H1 (cell line): Measurements from ENCODE around the gene TRA2A. TPM values are rescaled to one million over a fixed set of nuclear protein-coding genes. Genes with fewer than 3 reads are reported as not detected.

ENCODE experiments used
- CTCF ChIA-PET: fragments of 300-600 bp; sonication (Branson Sonifier 250); formaldehyde crosslinking; loops from one replicate; lab custom pipeline; 2021; ENCODE audit not compliant: partially characterized antibody; lab: Charles Lee
- POLR2A ChIA-PET: fragments of 300-600 bp; sonication (Branson Sonifier 250); formaldehyde crosslinking; loops from one replicate; lab custom pipeline; 2021; ENCODE audit warnings: inconsistent platforms; ENCODE audit not compliant: partially characterized antibody; lab: Charles Lee
- DNase-seq, 2 experiments: peaks; one replicate each; pipeline versions ENCODE4 v3.0.0 to v3.0.0-alpha.2; 2010 to 2022; ENCODE audit warnings: low spot score in 2 of 2, low read depth in 1 of 2, mixed read lengths in 1 of 2
- FAIRE-seq: peaks from 2 replicates; lab custom pipeline; 2011; peaks lifted over from hg19 to GRCh38; lab: Jason Lieb, UNC
- H2AFZ ChIP-seq: 2 replicates; pipeline ENCODE4 v1.8.1; 2012; ENCODE audit warnings: low read length, inconsistent platforms
- H2AK5ac ChIP-seq: 2 replicates; pipeline ENCODE4 v1.6.1; 2013; ENCODE audit warnings: low read depth, low read length
- H2BK120ac ChIP-seq: replicated peaks from 2 replicates; pipeline ENCODE3; 2013; ENCODE audit warnings: low read depth, low read length, inconsistent platforms
- H2BK12ac ChIP-seq: 2 replicates; pipeline ENCODE4 v1.6.1; 2013; ENCODE audit warnings: low read depth, low read length
- H2BK15ac ChIP-seq: 2 replicates; pipeline ENCODE4 v1.6.1; 2013; ENCODE audit warnings: low read length
- H2BK20ac ChIP-seq: 2 replicates; pipeline ENCODE4 v1.6.1; 2013; ENCODE audit warnings: low read length
- H2BK5ac ChIP-seq: 2 replicates; pipeline ENCODE4 v1.6.1; 2013; ENCODE audit warnings: low read depth, low read length
- H3K14ac ChIP-seq: 2 replicates; pipeline ENCODE4 v1.6.1; 2013; ENCODE audit warnings: inconsistent platforms; ENCODE audit not compliant: insufficient read length
- H3K18ac ChIP-seq: 2 replicates; pipeline ENCODE4 v1.6.1; 2013; ENCODE audit warnings: low read length; ENCODE audit errors: extremely low read depth
- H3K23ac ChIP-seq: 2 replicates; pipeline ENCODE4 v1.6.1; 2013; ENCODE audit warnings: inconsistent platforms; ENCODE audit not compliant: insufficient read length
- H3K23me2 ChIP-seq: 2 replicates; pipeline ENCODE4 v1.6.1; 2013; ENCODE audit warnings: low read depth, low read length
- H3K27ac ChIP-seq: 2 replicates; pipeline ENCODE4 v1.6.1; 2011; ENCODE audit warnings: low read depth, low read length, inconsistent platforms
- H3K27me3 ChIP-seq, 4 experiments: replicated peaks in 1 of 4; 1 replicate in 1 of 4; 2 replicates in 3 of 4; pipeline versions ENCODE4 v1.6.1 to v1.8.1; 2011 to 2013; ENCODE audit warnings: low read length in 3 of 4, mild to moderate bottlenecking in 3 of 4, inconsistent platforms in 2 of 4, mixed read lengths in 2 of 4, moderate library complexity in 1 of 4; ENCODE audit not compliant: control insufficient read depth in 3 of 4, insufficient read depth in 3 of 4; ENCODE audit errors: extremely low read depth in 1 of 4
- H3K36me3 ChIP-seq, 4 experiments: 2 replicates each; pipeline versions ENCODE4 v1.6.1 to v1.8.1; 2011 to 2013; ENCODE audit warnings: mild to moderate bottlenecking in 4 of 4, low read length in 3 of 4, moderate library complexity in 2 of 4, control low read depth in 1 of 4, inconsistent platforms in 1 of 4; ENCODE audit not compliant: insufficient read depth in 4 of 4, control insufficient read depth in 2 of 4
- H3K4ac ChIP-seq: replicated peaks from 2 replicates; pipeline ENCODE3; 2013; ENCODE audit warnings: low read length, low read depth, mixed read lengths, inconsistent platforms; ENCODE audit not compliant: insufficient read length
- H3K4me1 ChIP-seq, 4 experiments: replicated peaks in 1 of 4; 1 replicate in 1 of 4; 2 replicates in 3 of 4; pipeline versions ENCODE4 v1.6.1 to v1.8.1; 2011 to 2013; ENCODE audit warnings: low read length in 3 of 4, inconsistent platforms in 2 of 4, mixed read lengths in 1 of 4; ENCODE audit not compliant: insufficient read depth in 4 of 4, control insufficient read depth in 3 of 4
- H3K4me2 ChIP-seq, 2 experiments: 2 replicates each; pipeline versions ENCODE4 v1.6.1 to v1.8.1; 2011 to 2013; ENCODE audit warnings: low read depth in 2 of 2, low read length in 2 of 2, control low read depth in 1 of 2, inconsistent platforms in 1 of 2, mild to moderate bottlenecking in 1 of 2; ENCODE audit not compliant: insufficient read depth in 1 of 2
- H3K4me3 ChIP-seq, 4 experiments: fragments of 200-600, 300-600 bp in 1 of 4; sonication (generic), shearing (Covaris generic), sonication (Bioruptor Twin) in 1 of 4; 2 replicates each; pipeline versions ENCODE4 v1.5.1 to v1.8.1; 2011 to 2016; ENCODE audit warnings: low read length in 4 of 4, low read depth in 3 of 4, control low read depth in 2 of 4, inconsistent platforms in 2 of 4, mild to moderate bottlenecking in 2 of 4, mixed read lengths in 1 of 4, moderate library complexity in 1 of 4; ENCODE audit not compliant: insufficient read depth in 2 of 4; ENCODE audit errors: extremely low read depth in 1 of 4
- H3K56ac ChIP-seq: replicated peaks from 2 replicates; pipeline ENCODE3; 2013; ENCODE audit warnings: low read depth, mild to moderate bottlenecking, mixed read lengths, low read length, inconsistent platforms; ENCODE audit not compliant: insufficient read length
- H3K79me1 ChIP-seq: 2 replicates; pipeline ENCODE4 v1.6.1; 2013; ENCODE audit warnings: low read depth, low read length, control low read depth
- H3K79me2 ChIP-seq, 2 experiments: 2 replicates each; pipeline versions ENCODE4 v1.6.1 to v1.8.1; 2012 to 2013; ENCODE audit warnings: low read length in 2 of 2, mild to moderate bottlenecking in 2 of 2, inconsistent platforms in 1 of 2; ENCODE audit not compliant: insufficient read depth in 2 of 2, control insufficient read depth in 1 of 2
- H3K9ac ChIP-seq, 4 experiments: replicated peaks in 1 of 4; 1 replicate in 1 of 4; 2 replicates in 3 of 4; pipeline versions ENCODE4 v1.6.1 to v1.8.1; 2011 to 2013; ENCODE audit warnings: low read depth in 3 of 4, low read length in 3 of 4, control low read depth in 2 of 4, mild to moderate bottlenecking in 2 of 4, moderate library complexity in 2 of 4, inconsistent platforms in 1 of 4; ENCODE audit errors: extremely low read depth in 1 of 4
- H3K9me3 ChIP-seq, 2 experiments: 2 replicates each; pipeline versions ENCODE4 v1.6.1 to v1.8.1; 2012 to 2013; ENCODE audit warnings: mild to moderate bottlenecking in 2 of 2, moderate library complexity in 2 of 2, control low read depth in 1 of 2, inconsistent platforms in 1 of 2, low read depth in 1 of 2, low read length in 1 of 2, mixed read lengths in 1 of 2; ENCODE audit not compliant: insufficient read depth in 2 of 2
- H4K20me1 ChIP-seq, 2 experiments: replicated peaks in 1 of 2; 2 replicates each; pipeline versions ENCODE3 to v1.8.1; 2011 to 2013; ENCODE audit warnings: inconsistent platforms in 2 of 2, low read length in 2 of 2, mild to moderate bottlenecking in 1 of 2; ENCODE audit not compliant: insufficient read depth in 2 of 2, control insufficient read depth in 1 of 2
- H4K5ac ChIP-seq: 2 replicates; pipeline ENCODE4 v1.6.1; 2013; ENCODE audit warnings: low read length, low read depth, mixed read lengths, inconsistent platforms; ENCODE audit not compliant: insufficient read length
- H4K8ac ChIP-seq: 2 replicates; pipeline ENCODE4 v1.8.0; 2013; ENCODE audit warnings: mild to moderate bottlenecking, moderate library complexity, low read length, inconsistent platforms; ENCODE audit not compliant: insufficient read depth; ENCODE audit errors: extremely low read depth
- H4K91ac ChIP-seq: replicated peaks from 2 replicates; pipeline ENCODE3; 2013; ENCODE audit warnings: low read length, mixed read lengths, inconsistent platforms; ENCODE audit not compliant: insufficient read length
- BACH1 ChIP-seq: IDR thresholded peaks from 2 replicates; pipeline ENCODE4 v1.6.1; 2012; ENCODE audit warnings: low read length, improper control_type of control experiment
- CHD2 ChIP-seq: IDR thresholded peaks from 2 replicates; pipeline ENCODE4 v1.6.1; 2012; ENCODE audit warnings: low read length, improper control_type of control experiment
- CTBP2 ChIP-seq: IDR thresholded peaks from 2 replicates; pipeline ENCODE4 v1.7.0; 2011; ENCODE audit warnings: borderline replicate concordance, mild to moderate bottlenecking, moderate library complexity, mixed read lengths, low read length; ENCODE audit not compliant: insufficient read depth, insufficient read length
- EP300 ChIP-seq, 2 experiments: IDR thresholded peaks; 1 replicate in 1 of 2; 2 replicates in 1 of 2; pipeline ENCODE4 v1.6.1; 2011 to 2012; ENCODE audit warnings: low read depth in 2 of 2, low read length in 2 of 2, mild to moderate bottlenecking in 2 of 2, borderline replicate concordance in 1 of 2, inconsistent platforms in 1 of 2, moderate library complexity in 1 of 2
- KDM1A ChIP-seq: fragments of 200-600, 300-600 bp; sonication (generic); IDR thresholded peaks from 2 replicates; pipeline ENCODE4 v1.7.1; 2016; ENCODE audit warnings: mild to moderate bottlenecking, low read length, borderline replicate concordance
- MAFK ChIP-seq: IDR thresholded peaks from 2 replicates; pipeline ENCODE4 v1.6.1; 2012; ENCODE audit warnings: low read depth, mild to moderate bottlenecking, improper control_type of control experiment, low read length
- PHF8 ChIP-seq: fragments of 200-600 bp; sonication (generic); conservative IDR thresholded peaks from 2 replicates; pipeline ENCODE4 v1.7.1; 2012; ENCODE audit warnings: low read depth, mild to moderate bottlenecking, inconsistent platforms, low read length, moderate library complexity
- POLR2AphosphoS5 ChIP-seq: IDR thresholded peaks from 2 replicates; pipeline ENCODE4 v1.6.1; 2011; ENCODE audit warnings: low read depth, low read length
- SIX5 ChIP-seq: IDR thresholded peaks from 2 replicates; pipeline ENCODE4 v1.6.1; 2011; ENCODE audit warnings: mild to moderate bottlenecking, low read depth, low read length
- SRF ChIP-seq: IDR thresholded peaks from 2 replicates; pipeline ENCODE4 v1.6.1; 2011; ENCODE audit warnings: mild to moderate bottlenecking, low read depth, low read length, moderate library complexity
- SUZ12 ChIP-seq: fragments of 200-600 bp; sonication (generic); IDR thresholded peaks from 2 replicates; pipeline ENCODE4 v1.6.1; 2012; ENCODE audit warnings: mild to moderate bottlenecking, inconsistent platforms, low read length, moderate library complexity, mixed read lengths
- TAF7 ChIP-seq: optimal IDR thresholded peaks from 2 replicates; pipeline ENCODE3; 2011; ENCODE audit warnings: low read depth, mild to moderate bottlenecking, inconsistent platforms, low read length, moderate library complexity, borderline replicate concordance
- TBP ChIP-seq: IDR thresholded peaks from 2 replicates; pipeline ENCODE4 v1.6.1; 2011; ENCODE audit warnings: low read depth, low read length, improper control_type of control experiment
- ZNF274 ChIP-seq: IDR thresholded peaks from 2 replicates; pipeline ENCODE4 v1.7.0; 2012; ENCODE audit warnings: low read length, borderline replicate concordance; ENCODE audit errors: extremely low read depth
- WGBS, 2 experiments: shearing (Covaris generic) in 1 of 2; methylation state at CpG; one replicate each; pipeline versions ENCODE4 v1.1.6 to v1.1.7; 2013 to 2015; ENCODE audit warnings: low lambda C conversion rate in 2 of 2, mixed read lengths in 2 of 2, inconsistent platforms in 1 of 2, low coverage in 1 of 2, missing lambda C conversion rate in 1 of 2; ENCODE audit not compliant: insufficient replicate concordance in 2 of 2, insufficient coverage in 1 of 2, insufficient read length in 1 of 2; ENCODE audit errors: extremely low coverage in 1 of 2, missing lambda C conversion rate in 1 of 2; 5-methylcytosine and 5-hydroxymethylcytosine counted together
- polyA plus RNA-seq, 7 experiments: library from polyadenylated mRNA; depleted of rRNA in 3 of 7; stranded (reverse) in 5 of 7; unstranded in 2 of 7; fragments of >200 nt in 5 of 7; fragments of 200-250 nt in 2 of 7; gene quantifications; 1 replicate in 5 of 7; 2 replicates in 1 of 7; 4 replicates in 1 of 7; pipeline versions ENCODE4 v1.2.1 to v1.2.3, GENCODE V29; 2011 to 2013; ENCODE audit warnings: missing spikeins in 2 of 7, mixed read lengths in 2 of 7
- total RNA-seq: library from RNA; stranded (reverse); fragmentation: NEBNext Ultra II Directional; extraction: Animal tissue kit (Norgen Biotek cat#: 25700); gene quantifications from 2 replicates; pipeline ENCODE4 v1.2.1, GENCODE V29; 2021
- TF ChIP-seq, protein P1 (sequence below): IDR thresholded peaks from 2 replicates; pipeline ENCODE4 v1.6.1; 2012; ENCODE audit warnings: inconsistent platforms

Gene TRA2A
- total and polyA plus RNA-seq, 2 of the 8 experiments (the other 6 are each of a cell fraction or from before 2014, with no cell fraction given), result 116 to 125 TPM

DNA sequence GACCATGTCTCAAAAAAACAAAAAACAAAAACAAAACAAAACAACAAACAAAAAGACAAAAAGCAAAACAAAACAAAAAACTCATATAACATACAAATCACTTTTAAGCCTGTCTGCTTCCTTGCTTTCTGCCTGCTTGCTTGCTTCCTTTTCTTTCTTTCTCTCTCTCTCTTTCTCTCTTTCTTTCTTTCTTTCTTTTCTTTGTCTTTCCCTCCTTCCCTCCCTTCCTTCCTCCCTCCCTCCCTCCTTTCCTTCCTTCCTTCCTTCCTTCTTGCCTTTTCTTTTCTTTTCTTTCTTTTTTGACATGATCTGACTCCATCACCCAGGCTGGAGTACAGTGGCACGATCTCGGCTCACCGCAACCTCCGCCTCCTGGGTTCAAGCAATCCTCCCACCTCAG lies 15.9 kb upstream of the TRA2A start:
- H3K18ac ChIP-seq, result no peak overlapping the region
- ChIA-PET CTCF (interaction anchor here (0.6 to 5.0 kb wide), 24 partner anchors 9 to 1473 kb away, joined by 3 to 26 read pairs (median 4); partner anchors contain the start of gene STK31), POLR2A (interaction anchor here (0.7 kb wide), 1 partner anchor 17 kb away, joined by 4 read pairs; no protein-coding TSS in a partner anchor)
- H2AFZ ChIP-seq, result no peak overlapping the region
- no peak overlapping the region for H3K23ac ChIP-seq
- FAIRE-seq (no peak), DNase-seq (no peak)
- H2BK15ac ChIP-seq, result no peak overlapping the region
- no peak overlapping the region for H3K4me2 ChIP-seq
- H3K27ac ChIP-seq, result no peak overlapping the region
- no peak overlapping the region for H3K4ac ChIP-seq
- H2BK5ac ChIP-seq, result no peak overlapping the region
- no peak overlapping the region for H4K8ac ChIP-seq
- H3K79me1 ChIP-seq, result no peaks in the 10 kb centered on the region
- H4K91ac ChIP-seq, result no peak overlapping the region
- no peaks in the 10 kb centered on the region for H3K23me2 ChIP-seq
- no peaks in the 10 kb centered on the region for H3K27me3 ChIP-seq
- peaks cover 0 to 2% of the 10 kb centered on the region in 2 experiments; a peak in 1 of 4 replicates for H3K9me3 ChIP-seq
- no peak overlapping the region for H3K4me3 ChIP-seq
- no peak overlapping the region for H4K5ac ChIP-seq
- H3K56ac ChIP-seq, result no peak overlapping the region
- H2BK12ac ChIP-seq, result no peak overlapping the region
- no peaks in the 10 kb centered on the region for H4K20me1 ChIP-seq
- no peak overlapping the region for H2BK20ac ChIP-seq
- no peak overlapping the region for H3K9ac ChIP-seq
- H2AK5ac ChIP-seq, result no peak overlapping the region
- H2BK120ac ChIP-seq, result no peak overlapping the region
- no peaks in the 10 kb centered on the region for H3K79me2 ChIP-seq
- H3K14ac ChIP-seq, result no peak overlapping the region
- no peaks in the 10 kb centered on the region for H3K4me1 ChIP-seq
- no peaks in the 10 kb centered on the region for H3K36me3 ChIP-seq
- WGBS, 2 experiments, result 84% methylated on average over 4 of the region's 4 CpGs; no CpG with 5 or more reads in 1 of the 2 experiments
- TF ChIP-seq KDM1A (no peak), CTBP2 (no peak), TBP (no peak), SRF (no peak), EP300 (IDR thresholded peaks at IDR 0.05; ENCODE audit: borderline replicate concordance in 1 of 2, low read depth in 2 of 2, low read length in 2 of 2) (no peak), CHD2 (no peak), TAF7 (no peak), BACH1 (no peak), POLR2AphosphoS5 (no peak), PHF8 (no peak), SIX5 (no peak), ZNF274 (no peak), SUZ12 (no peak), MAFK (no peak)
- TF ChIP-seq, protein P1, sequence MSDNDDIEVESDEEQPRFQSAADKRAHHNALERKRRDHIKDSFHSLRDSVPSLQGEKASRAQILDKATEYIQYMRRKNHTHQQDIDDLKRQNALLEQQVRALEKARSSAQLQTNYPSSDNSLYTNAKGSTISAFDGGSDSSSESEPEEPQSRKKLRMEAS, result no peak
